HG03060 (cell line): Measurements from ENCODE around the gene POR.
"Not testable (repeated sequence)": the region's sequence is repeated elsewhere in the genome, so short reads cannot be mapped to it uniquely, and the experiment has no call there.

ENCODE experiments used
- ATAC-seq: cut with Tn5 transposase; IDR thresholded peaks from one replicate; pipeline ENCODE4 v1.9.1; 2021; ENCODE audit warnings: low read depth, moderate number of reproducible peaks; ENCODE audit not compliant: unreplicated experiment

Gene POR

GRCh38 chr7:75883265-75883824, 31.6 kb upstream of the POR start:
- peak; percentile 61 for ATAC-seq

DNA sequence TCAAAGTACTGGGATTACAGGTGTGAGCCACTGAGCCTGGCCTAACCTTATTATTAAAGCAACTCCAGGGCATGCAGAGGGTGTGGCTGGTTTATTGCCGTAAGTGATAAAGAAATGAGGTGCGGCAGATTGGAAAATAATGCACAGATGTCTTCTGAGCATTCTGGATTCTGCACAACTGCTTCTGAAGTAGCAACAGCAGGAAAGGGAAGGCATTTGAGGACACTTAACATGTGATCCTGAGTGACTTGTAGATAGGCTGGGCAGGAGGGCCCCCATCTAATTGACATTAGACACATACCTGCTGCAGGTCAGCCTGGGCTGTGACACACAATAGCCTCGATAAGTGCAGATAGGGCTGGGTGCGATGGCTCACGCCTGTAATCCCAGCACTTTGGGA, 30.5 kb upstream of the POR start:
- ATAC-seq: no peak

- ATAC-seq: no peak
These were observed 29.9 kb upstream of the POR start for GRCh38 chr7:75885036-75885435.

DNA sequence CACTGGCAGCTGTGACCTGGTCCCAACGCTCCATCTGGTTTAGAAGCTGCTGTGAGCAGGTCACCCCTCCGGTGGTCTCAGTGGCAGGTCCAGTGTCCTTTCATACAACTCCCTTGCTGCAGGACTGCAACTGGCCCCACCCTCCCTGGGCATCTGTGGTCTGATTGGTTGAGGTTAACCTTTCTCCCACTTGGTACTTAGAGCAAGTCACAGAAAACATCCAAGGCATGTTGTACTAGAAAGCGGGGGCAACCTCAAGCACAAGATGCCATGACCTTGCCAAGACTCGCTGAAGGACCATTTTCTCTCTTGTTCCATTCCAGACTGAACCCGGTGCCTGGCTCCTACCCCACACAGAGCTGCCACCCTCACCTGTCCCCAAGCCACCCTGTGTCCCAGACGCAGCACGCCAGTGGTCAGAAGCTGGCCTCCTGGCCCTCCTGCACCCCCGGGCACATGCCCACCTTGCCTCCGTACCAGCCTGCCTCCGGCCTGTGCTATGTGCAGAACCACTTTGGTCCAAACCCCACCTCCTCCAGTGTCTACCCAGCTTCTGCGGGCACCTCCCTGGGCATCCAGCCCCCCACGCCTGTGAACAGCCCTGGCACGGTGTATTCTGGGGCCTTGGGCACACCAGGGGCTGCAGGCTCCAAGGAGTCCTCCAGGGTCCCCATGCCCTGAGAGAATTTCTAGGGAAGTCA, 27.1 kb upstream of the POR start:
- ATAC-seq: no peak

- ATAC-seq: no peak
These were observed 26.3 kb upstream of the POR start for GRCh38 chr7:75888464-75889222.

DNA sequence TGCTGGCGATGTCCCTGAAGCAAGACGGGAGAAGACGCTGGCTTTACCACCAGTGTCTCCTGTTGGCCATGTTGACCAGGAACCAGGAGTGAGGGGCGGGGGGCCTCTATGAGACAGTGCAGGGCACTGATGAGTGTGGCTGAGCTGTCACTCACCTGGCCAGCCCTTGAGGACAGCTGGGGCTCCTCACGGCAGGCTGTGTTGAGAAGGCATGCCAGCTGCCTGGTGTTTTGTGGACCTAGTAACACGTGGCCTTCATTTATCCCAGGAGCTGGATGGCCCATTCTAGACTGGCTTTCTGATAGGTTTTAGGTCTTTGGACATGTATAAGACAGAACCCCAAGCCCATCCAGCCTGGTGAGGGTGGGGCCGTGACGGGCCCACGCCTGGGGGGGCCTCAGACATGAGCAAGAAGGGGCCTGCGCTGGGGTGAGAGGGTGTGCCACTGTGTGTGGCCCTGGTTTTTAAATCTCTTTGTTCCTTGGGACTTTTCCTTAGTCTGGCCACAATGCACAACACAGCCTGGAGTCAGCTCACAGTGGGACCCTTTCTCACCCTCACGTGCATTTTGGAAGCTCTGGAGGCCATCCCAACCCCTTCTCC, 25.6 kb upstream of the POR start:
- ATAC-seq: no peak

- no peak for ATAC-seq
These were observed 25.1 kb upstream of the POR start for GRCh38 chr7:75889826-75890225.

- not testable (repeated sequence) for ATAC-seq
These were observed 23.7 kb upstream of the POR start for GRCh38 chr7:75891237-75891636.

DNA sequence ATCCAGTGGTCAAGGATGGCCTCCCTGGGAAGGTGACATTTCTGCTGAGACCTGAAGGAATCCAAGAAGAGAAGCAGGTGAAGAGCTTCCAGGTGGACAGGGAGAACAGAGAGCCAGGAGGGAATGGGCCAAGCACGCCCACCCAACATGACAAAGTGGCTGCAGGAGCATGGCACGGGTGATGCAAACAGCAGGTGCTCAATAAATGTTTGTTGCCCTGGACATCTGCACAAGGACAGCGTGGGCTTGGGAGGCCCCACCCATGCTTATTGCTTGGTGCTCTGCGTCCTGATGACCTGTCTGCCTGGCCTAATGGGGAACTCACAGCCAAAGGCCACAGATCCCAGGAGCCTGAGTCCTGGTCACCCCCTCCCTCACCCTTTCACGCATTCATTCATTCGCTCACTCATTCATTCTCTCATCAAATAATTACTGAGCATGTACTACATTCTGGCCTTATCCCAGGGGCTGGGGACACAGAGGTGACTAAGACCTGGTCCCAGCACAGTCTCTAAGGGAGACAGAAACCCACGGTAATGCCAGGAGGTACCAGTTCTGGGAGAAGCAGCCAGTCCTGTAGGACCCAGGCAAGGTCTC, 23.0 kb upstream of the POR start:
- ATAC-seq: no peak

DNA sequence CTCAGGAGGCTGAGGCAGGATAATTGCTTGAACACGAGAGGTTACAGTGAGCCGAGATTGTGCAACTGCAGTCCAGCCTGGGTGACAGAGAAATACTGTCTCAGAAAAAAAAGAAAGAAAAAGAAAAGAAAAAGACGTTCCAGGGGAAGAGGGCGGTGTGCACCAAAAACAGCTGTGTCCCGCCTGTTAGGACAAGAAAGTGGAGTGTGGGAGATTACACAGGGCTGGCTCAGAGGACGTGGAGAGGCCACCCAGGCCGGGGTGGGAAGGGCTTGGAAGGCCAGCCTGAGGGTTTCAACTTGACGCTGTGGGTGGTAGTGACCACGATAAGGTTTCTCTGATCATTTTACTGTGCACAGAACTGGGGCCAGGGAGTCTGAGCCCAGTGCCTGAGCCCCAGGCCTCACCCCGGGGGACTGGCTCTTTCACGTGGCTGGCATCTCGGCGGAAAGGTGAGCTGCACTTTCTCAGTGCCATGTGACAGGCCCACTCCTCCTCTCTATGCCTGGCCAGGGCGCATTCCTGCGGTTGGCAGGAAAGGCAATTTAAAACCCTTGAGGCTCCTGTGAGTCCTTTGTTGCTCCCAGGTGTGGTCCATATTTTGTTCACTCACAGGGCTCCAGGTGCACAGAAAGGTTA, 22.2 kb upstream of the POR start:
- ATAC-seq: no peak

GRCh38 chr7:75896803-75897327, 18.1 kb upstream of the POR start:
- no peak for ATAC-seq

- ATAC-seq: no peak
These were observed 14.2 kb upstream of the POR start for GRCh38 chr7:75900617-75901315.

DNA sequence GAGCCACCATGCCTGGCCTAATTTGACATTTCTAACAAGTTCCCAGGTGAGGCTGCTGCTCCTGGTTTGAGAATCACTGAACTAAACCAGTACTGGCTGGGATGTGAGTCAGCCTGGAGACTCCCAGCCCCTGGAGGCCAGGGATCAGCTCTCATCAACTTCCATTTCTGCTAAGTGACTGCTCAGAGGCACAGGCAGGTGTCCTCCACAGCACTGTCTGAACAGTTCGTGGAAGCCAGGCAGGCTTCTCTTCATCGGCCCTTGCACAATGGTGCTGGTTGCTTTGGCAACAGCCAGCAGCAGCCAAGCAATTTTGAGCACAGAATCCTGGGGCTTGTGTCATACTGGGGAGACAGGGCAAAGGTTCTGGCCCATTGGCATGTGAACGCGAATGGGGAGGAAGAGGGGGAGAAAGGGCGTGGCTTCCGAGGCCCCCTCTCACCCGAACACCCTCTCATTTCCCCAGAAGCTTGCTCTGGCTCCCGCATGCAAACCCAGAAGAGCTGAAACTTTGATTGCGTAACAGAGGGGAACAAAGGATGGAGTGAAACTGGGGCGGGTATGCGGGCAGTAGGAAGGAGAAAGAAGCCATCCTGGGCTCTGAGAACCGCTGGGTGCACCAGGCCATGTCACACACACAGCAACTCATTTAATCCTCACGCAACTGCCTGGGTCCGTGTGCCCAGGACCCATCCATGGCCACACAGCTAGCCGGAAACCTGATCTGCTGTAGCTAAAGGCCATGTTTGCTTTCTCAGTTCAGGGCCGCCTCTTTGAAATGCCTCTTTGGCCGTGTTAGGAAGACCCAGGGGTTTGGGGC, 9.0 kb upstream of the POR start:
- no peak for ATAC-seq

DNA sequence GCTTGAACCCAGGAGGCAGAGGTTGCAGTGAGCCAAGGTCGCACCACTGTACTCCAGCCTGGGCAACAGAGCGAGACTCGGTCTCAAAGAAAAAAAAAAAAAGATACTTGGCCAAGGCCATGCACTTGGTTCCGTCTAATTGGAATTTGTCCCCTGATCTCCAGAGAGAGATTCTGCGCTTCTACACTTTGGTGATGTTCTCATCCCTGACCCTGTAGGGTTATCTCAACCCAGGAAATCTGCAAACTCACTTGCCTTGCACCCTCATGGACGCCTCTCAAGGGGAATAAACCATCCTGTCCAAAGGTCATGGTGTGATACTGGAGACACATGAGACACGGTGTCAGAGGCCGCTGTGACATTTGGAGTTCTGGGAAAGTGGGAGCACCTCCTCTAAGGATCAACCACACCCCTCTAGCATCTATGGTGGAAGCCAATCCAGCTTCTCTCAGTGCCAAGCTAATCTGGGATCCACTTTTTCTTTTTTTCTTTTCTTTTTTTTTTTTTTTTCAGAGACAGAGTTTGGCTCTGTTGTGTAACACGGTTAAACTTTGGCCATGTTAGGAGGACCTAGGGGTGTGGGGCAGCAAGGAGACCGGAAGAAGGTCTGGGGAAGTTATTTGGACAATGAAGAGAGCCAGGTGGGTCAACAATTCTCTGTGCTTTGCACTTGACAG, 7.8 kb upstream of the POR start:
- ATAC-seq: no peak

DNA sequence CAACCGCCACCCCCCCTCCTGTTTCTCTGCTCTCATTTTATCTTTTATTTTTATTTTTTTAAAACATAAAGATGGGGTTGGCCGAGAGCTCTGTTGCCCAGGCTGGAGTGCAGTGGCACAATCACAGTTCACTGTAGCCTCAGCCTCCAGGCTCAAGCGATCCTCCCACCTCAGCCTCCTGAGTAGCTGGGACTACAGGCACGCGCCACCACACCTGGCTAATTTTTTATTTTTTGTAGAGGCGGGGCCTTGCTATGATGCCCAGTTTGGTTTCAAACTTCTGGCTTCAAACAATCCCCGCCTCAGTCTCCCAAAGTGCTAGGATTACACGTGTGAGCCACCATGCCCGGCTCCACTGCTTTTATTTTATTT, 7.3 kb upstream of the POR start:
- ATAC-seq: not testable (repeated sequence)

DNA sequence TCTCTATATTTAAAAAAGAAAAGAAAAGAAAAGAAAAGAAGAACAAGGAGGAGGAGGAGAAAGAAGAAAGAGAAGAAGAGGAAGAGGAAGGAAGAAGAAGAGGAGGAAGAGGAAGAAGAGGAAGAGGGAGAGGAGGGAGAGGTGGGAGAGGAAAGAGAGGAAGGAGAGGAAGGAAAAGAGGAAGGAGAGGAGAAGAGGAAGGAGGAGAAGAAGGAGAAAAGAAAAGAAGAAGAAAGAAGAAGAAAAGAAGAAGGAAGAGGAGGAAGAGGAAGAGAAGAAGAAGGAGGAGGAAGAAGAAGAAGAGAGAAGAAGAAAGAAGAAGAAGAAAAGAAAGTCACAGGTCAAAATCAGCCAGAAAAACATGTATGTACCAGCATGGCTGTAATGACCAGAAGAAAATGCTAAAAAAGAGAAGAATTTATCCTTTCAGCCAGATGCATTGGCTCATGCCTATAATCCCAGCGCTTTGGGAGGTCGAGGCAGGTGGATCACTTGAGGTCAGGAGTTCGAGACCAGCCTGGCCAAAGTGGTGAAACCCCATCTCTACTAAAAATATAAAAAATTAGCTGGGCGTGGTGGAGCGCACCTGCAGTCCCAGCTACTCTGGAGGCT, 5.3 kb upstream of the POR start:
- no peak for ATAC-seq

DNA sequence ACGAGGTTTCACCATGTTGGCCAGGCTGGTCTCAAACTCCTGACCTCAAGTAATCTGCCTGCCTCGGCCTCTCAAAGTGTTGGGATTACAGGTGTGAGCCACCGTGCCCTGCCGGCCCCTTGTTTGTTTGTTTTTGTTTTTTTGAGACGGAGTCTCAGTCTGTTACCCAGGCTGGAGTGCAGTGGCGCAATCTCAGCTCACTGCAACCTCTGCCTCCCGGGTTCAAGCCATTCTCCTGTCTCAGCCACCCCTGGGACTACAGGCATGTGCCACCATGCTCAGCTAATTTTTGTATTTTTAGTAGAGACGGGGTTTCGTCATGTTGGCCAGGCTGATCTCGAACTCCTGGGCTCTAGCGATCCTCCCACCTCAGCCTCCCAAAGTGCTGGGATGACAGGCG, 3.8 kb upstream of the POR start:
- not testable (repeated sequence) for ATAC-seq

- ATAC-seq: no peak
These were observed 1.5 kb upstream of the POR start for GRCh38 chr7:75913437-75913836.
